Activated T-cell treated with anti-CD3 and anti-CD28 coated beads for 1 hour (primary cell): ENCODE measurements around the gene FBXL16.
A peak's percentile ranks its signal among the peaks of the same experiment; 100 is the strongest.

Experiments
- DNase-seq: peaks from one replicate; pipeline ENCODE4 v3.0.0-alpha.2; 2020; ENCODE audit warnings: low read depth

FBXL16 gene

DNA sequence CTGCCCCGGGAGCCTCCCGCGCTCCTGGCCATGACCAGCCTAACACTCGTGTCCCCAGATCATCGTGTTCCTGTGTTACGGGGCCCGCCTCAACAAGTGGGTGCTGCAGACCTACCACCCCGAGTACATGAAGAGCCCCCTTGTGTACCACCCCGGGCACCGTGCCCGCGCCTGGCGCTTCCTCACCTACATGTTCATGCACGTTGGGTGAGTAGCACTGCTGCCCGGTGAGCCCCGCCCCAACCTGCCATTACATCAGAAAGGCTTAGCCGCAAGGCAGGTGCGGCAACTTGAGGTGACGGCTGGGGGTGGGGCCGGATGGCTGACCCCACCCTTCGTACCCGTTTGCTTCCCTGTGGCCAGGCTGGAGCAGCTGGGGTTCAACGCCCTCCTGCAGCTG lies 28.7 kb downstream of the FBXL16 start:
- no peak for DNase-seq

GRCh38 chr16:676565-676902 lies 29.1 kb downstream of the FBXL16 start:
- DNase-seq: no peak

DNA sequence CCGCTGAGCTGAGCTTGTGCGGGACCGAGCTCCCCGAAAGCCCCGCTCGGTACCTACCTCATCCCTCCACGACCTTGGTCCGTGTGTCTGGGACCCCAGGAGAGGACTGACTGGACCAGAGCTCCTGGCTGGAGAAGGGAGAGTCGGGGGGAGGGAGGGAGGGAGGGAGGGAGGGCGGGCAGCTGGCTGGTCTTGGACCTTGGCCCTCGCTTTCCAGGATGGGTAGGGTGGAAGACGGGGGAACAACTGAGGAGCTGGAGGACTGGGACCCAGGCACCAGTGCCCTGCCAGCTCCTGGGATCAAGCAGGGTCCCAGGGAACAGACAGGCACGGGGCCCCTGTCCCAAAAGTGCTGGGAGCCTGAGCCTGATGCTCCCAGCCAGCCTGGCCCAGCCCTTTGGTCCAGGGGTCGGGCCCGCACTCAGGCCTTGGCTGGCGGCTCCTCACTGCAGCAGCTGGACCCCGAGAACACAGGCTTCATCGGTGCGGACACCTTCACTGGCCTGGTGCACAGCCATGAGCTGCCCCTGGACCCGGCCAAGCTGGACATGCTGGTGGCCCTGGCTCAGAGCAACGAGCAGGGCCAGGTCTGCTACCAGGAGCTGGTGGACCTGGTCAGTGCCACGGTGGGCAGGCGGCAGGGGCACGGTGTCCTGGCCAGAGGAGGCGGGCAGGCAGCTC lies 29.6 kb downstream of the FBXL16 start:
- DNase-seq: no peak

GRCh38 chr16:674968-675883 lies 30.4 kb downstream of the FBXL16 start, which contains the start of gene RHBDL1:
RHBDL1 (plus strand) TSS chr16:675671; CDS start chr16:675791, 120 bp downstream.
- DNase-seq: no peak

- no peak for DNase-seq
These were observed 31.3 kb downstream of the FBXL16 start for GRCh38 chr16:674214-674881.

DNA sequence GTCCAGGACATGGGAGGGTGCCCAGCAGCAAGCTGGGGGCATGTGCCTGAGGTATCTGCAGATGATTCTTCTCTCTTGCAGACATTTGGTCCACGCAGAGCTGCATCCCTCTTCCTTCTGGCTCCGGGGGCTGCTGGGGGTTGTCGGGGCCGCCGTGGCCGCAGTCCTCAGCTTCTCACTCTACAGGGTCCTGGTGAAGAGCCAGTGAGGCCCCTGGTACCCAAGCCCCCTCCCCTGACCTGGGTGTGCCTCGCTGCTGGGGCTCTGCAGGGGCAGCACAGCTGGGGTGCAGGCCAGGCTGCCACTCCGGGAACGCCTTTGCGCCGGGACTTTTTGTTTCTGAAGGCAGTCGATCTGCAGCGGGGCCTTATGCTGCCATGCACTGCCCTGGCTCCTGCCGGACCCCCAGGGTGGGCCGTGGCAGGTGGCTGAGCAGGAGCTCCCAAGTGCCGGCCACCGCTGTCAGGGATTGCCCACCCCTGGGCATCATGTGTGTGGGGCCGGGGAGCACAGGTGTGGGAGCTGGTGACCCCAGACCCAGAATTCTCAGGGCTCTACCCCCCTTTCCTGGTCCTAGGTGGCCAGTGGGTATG lies 32.1 kb downstream of the FBXL16 start:
- DNase-seq: no peak

DNA sequence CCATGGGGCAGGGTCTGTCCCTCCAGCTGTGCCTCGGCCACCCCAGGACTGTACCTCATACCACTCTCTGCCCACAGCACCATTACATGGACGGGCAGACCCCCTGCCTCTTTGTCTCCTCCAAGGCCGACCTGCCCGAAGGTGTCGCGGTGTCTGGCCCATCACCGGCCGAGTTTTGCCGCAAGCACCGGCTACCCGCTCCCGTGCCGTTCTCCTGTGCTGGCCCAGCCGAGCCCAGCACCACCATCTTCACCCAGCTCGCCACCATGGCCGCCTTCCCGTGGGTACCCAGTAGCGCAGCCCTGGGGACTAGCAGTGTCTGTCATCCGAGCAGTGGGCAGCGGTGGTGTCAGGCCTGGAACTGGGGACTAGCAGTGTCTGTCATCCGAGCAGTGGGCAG lies 32.8 kb downstream of the FBXL16 start:
- no peak for DNase-seq

- DNase-seq: no peak
These were observed 33.2 kb downstream of the FBXL16 start for GRCh38 chr16:672371-672770.

DNA sequence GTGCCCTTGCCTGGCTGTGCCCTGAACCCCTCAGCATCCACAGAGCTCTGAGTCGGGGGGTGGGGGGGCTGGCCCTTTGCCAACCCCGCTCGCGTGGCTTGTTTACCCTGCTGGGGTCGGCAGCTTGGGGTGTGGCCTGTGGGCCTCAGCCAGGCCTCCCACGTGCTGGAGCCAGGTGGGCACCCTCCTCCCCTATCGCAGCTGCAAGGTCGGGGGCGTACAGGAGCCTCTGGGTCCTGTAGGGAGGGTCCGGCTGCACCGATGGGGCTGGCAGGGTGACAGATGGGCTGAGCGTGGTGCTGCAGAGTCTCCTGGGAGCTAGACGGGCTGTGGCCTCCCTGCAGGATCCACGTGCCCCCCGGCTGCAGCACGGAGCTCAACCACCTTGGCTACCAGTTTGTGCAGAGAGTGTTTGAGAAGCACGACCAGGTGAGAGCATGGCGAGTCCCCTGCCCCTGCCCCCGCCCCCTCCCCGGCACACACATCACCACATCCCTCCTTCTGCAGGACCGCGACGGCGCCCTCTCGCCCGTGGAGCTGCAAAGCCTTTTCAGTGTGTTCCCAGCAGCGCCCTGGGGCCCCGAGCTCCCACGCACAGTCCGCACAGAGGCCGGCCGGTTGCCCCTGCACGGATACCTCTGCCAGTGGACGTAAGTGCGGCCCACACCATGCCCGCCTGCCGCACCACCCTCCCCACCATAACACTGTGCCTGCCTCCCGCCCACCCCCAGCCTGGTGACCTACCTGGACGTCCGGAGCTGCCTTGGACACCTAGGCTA lies 34.1 kb downstream of the FBXL16 start:
- no peak for DNase-seq

DNA sequence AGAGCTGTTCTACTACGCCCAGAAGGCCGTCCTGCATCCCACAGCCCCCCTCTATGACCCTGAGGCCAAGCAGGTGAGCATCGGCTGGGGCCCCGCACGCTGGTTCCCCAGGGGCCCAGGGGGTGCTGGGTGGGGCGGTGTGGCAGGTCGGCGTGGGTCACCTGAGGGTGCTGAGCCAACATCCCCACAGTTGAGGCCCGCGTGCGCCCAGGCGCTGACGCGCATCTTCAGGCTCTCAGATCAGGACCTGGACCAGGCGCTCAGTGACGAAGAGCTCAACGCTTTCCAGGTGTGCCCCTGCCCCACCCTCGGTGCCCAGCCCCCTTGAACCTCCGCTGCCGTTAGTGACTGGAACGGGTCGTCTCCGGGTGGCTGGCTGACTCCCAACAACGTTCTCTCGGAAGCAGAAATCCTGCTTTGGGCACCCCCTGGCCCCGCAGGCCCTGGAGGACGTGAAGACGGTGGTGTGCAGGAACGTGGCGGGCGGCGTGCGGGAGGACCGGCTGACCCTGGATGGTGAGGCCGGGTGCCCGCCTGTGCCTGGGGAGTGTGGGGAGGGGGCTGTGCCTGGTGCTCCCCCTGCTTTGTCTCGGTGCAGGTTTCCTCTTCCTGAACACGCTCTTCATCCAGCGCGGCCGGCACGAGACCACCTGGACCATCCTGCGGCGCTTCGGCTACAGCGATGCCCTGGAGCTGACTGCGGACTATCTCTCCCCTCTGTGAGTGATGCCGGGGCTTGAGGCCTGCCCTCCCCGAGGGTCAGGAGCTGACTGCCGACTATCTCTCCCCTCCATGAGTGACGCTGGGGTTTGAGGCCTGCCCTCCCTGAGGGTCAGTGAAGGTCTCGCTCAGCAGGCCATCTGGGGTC lies 34.9 kb downstream of the FBXL16 start:
- no peak for DNase-seq

GRCh38 chr16:669666-670065 lies 35.9 kb downstream of the FBXL16 start:
- no peak for DNase-seq

GRCh38 chr16:668519-669171 lies 37.0 kb downstream of the FBXL16 start:
- DNase-seq: no peak

DNA sequence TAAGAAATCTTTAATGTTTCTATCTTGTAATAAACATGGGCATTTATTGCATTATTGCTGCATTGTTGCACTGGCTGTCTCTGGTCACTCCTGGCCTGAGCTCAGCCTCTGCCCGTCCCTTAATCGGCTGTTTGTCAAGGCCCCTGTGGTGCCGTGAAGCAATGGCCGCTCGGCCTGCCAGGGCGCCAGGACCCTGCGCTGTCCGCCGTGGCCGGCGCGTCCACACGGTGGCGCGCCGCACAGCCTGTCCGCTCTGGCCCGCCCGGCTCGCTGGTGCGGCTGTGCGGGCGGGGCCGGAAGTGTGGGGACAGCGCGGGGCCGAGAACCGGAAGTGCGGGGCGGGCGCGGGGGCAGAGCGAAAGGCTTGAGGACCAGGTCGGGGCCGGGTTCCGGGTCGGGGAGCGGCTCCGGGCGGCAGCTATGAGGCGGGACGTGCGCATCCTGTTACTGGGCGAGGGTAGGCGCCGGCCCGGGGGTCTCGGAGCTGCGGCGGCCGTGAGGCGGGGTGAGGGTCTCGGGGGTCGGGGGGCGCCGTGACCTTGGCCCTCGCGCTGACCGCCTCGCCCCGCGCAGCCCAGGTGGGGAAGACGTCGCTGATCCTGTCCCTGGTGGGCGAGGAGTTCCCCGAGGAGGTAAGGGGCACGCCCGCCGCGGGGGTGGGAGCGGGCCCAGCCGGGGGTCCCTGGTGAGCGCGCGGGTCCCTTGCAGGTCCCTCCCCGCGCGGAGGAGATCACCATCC lies 37.7 kb downstream of the FBXL16 start, which contains the start of gene RHOT2:
RHOT2 (plus strand) TSS at position 353 of the 739 bp plus-strand sequence; CDS start at position 421, 68 bp downstream.
- DNase-seq: peak; percentile 91

- DNase-seq: no peak
These were observed 38.4 kb downstream of the FBXL16 start for GRCh38 chr16:667113-667779.

GRCh38 chr16:666572-666971 lies 39.0 kb downstream of the FBXL16 start:
- DNase-seq: no peak

- DNase-seq: no peak
These were observed 43.0 kb downstream of the FBXL16 start for GRCh38 chr16:662597-662996.

DNA sequence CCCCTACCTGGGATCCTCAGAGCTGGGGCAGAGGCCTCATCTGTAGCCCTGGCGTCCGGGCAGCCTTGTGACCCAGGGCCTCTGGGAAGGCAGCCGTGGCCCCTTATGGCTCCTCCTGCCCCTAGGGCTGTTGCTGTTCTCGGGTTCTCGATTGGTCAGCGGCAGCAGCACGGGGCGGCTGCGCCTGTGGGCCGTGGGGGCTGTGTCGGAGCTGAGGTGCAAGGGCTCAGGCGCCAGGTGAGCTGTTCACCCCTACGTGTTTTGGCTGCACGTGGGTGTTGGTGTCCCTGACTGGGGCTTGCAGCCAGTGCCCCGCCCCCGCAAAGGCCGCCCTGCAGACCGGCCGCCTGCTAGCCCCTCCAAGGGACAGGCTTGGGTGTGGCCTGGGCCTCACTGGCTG lies 43.5 kb downstream of the FBXL16 start:
- no peak for DNase-seq

- DNase-seq: no peak
These were observed 44.3 kb downstream of the FBXL16 start for GRCh38 chr16:661184-661821.
